HG03196 (cell line): ENCODE results near the gene GRM5.

Experiments used
- ATAC-seq: cut with Tn5 transposase; IDR thresholded peaks from one replicate; pipeline ENCODE4 v1.9.1; 2021; ENCODE audit not compliant: unreplicated experiment

Gene GRM5

DNA sequence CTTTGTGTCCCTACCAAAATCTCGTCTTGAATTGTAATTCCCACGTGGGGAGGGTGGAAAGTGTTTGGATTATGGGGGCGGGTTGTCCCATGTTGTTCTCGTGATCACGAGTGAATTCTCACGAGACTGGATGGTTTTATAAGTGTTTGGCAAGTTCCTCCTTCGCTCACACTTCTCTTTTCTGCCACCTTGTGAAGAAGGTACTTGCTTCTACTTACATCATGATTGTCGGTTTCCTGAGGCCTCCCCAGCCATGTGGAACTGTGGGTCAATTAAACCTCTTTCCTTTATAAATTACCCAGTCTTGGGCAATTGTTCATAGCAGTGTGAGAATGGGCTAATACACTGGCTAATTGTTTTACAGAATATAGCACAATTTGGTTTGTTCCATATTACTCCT is 326.3 kb downstream of the GRM5 start:
- no peak for ATAC-seq

- ATAC-seq, result no peak
These were observed 356.2 kb downstream of the GRM5 start for GRCh38 chr11:88709567-88709966.

DNA sequence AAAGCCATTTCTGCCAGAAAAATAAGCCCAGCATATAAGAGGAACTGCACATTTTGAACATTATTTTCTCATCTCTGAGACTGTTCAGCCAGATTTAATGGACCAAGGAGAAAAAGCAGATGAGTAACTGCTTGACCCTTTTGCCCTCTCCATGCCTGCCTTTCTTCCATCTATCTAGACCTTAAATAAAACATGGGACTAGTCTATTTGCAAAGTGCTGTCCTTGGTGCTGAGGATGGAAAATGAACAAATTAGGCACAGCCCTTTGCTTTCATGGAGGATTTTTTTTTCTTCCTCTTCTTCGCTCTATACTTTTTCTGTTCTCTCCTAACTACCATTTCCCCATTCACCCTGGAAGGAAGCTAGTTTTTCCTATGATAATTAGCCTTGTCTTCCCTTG is 361.3 kb downstream of the GRM5 start:
- ATAC-seq, result no peak

DNA sequence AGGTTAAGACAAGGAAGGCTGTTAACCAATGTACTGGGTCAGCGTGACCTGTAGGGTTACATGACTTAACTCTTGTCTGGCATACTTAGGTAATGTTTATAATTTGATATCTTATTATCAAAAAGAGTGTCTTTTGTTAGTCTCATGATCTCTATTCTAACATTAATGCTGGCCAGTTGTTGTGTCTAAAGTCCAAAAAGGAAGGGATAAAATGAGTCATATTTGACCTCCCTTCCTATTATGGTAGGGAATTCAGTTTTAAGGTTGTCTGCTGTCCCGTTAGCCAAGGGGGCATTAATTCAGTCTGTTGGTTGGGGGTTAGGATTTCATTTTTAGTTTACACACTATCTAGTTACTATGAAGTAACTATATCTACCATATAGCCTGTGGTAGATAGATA is 364.0 kb downstream of the GRM5 start:
- no peak for ATAC-seq

DNA sequence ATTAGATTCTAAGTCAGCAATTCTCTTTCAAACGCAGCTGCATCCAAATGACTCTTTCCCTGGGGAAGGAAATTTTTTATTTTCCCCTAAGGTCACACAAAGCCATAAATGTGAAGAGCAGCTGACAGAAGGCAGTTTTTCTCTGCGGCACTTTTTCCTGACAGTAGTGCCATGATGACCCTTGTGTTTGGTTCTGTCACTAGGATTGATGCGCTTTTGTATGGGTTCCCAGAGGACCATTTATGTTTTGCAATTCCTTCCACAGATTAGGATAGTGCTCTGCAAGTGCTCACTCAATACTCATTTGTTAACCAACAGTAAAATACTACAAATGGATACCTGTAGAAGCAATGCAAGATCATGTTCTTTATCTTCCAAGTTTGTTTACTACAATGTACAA is 368.6 kb downstream of the GRM5 start:
- no peak for ATAC-seq

- no peak for ATAC-seq
These were observed 369.9 kb downstream of the GRM5 start for GRCh38 chr11:88695689-88696414.

DNA sequence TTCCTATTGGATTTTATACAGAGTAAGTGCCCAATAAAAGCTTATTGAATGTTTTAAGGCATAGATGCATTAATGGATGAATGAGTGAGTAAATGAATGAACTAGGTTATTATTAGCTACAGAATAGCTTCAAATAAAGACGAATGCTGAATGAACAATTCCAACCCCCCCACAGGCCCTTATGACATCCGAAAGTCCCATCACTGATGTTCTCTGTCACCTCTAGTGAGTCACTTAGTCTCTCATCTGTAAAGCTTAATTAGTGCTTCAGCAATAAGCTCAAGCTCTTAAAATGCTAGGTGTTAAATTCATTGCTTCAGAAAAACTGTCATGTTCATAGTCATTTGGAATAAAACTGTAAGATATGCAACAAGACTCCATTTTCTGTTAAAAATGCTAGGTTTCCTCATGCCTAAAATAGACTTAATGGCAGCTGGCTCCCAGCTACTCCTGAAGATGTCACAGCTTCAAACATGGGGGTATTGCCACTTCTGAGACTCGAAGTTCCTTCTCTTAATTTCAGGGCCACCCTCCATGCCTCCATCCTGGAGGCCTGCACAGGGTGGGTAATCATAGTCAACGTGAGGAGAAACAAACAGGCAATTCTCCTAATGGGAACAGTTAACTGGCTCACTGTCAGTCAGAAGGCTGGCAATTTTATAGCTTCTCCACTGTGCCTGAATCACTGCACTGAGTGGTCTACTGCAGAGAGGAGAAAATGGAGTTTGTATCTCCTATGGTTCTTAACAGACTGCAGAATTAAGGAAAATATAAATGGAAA is 373.3 kb downstream of the GRM5 start:
- ATAC-seq, result no peak

GRCh38 chr11:88689548-88690240 is 376.1 kb downstream of the GRM5 start:
- ATAC-seq, result no peak

- no peak for ATAC-seq
These were observed 382.8 kb downstream of the GRM5 start for GRCh38 chr11:88683024-88683423.

DNA sequence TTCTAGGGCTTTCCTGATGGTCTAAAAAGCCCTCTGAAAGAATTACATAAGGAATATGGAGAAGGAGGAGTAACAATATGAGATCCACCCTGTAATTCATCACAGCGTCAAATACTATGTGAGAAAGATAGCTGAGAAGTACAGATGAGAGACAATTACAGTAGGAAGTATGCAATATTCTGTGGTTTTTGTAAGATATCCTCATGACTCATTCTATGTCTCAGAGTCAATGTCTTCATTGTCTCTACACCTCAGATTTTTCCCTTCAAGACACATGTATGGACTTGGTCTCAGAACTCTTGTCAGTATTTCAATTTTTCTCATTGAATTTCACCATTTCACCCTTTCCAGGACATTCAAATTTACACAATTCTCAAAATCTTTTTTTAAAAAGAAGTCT is 385.0 kb downstream of the GRM5 start:
- ATAC-seq, result no peak

GRCh38 chr11:88666364-88666763 is 399.4 kb downstream of the GRM5 start:
- ATAC-seq, result no peak

- no peak for ATAC-seq
These were observed 408.6 kb downstream of the GRM5 start for GRCh38 chr11:88657076-88657738.

DNA sequence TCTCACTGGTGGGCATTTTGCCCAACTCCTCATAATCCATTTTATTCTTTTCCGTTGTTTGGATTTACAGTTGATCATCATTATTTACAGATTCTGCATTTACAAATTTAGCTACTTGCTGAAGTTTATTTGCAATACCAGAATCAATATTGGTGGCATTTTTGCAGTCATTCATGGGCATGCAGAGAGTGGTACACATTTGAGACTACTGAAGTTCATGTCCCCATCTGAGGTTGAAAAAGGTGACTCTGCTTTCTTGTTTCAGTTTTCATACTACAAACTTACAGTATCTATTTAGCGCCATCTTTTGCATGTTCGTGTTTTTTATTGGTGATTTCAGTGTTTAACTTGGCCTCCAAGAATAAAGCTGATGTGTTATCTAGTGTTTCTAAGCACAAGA is 409.5 kb downstream of the GRM5 start:
- ATAC-seq, result no peak

- no peak for ATAC-seq
These were observed 410.1 kb downstream of the GRM5 start for GRCh38 chr11:88655656-88656055.

GRCh38 chr11:88655196-88655595 is 410.6 kb downstream of the GRM5 start:
- no peak for ATAC-seq

DNA sequence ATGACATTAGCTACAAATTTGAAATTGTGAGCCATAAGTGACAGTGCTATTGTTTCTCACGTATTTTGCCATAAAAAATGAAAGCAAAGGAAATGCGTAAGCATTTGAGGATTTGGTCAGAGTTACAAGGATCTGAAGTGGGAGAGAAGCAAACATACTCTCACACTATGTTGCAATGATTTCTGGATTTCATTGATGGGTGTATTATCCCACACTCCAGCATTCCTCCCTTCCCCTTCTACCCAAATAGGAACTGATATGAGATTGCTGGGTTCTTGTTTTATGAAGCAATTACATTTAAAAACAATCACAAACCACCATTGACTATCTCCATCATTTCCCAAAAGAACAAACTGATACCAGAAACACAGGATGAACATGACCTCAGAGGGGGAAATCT is 414.2 kb downstream of the GRM5 start:
- ATAC-seq, result no peak

DNA sequence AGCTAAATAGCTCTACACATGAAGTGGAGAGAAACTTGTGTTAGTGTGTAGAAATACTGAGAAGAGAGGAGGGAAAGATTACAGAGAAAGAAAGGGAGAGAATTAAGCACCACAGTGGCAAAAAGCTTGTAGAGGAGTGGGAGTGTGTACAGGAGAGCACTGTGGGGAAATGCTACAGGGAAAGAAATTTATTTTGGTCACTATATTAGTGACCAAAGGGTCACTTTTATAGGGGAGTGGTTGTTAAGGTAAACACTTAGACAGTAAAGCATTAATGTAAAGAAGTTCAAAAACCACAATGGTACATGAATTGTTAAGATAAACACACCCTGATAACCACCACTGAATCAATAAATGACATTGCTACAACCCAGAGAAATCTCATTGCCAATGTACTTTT is 421.1 kb downstream of the GRM5 start:
- no peak for ATAC-seq

- no peak for ATAC-seq
These were observed 433.6 kb downstream of the GRM5 start for GRCh38 chr11:88632163-88632562.

GRCh38 chr11:88631497-88631896 is 434.3 kb downstream of the GRM5 start:
- no peak for ATAC-seq

GRCh38 chr11:88629496-88629895 is 436.3 kb downstream of the GRM5 start:
- ATAC-seq, result no peak

- no peak for ATAC-seq
These were observed 439.6 kb downstream of the GRM5 start for GRCh38 chr11:88626216-88626615.
